Lower leg skin (tissue), 4 donors: ENCODE measurements around the gene SNX33. TPM values are rescaled to one million over a fixed set of nuclear protein-coding genes. Genes with fewer than 3 reads are reported as not detected.
"Not testable (repeated sequence)": the region's sequence is repeated elsewhere in the genome, so short reads cannot be mapped to it uniquely, and the experiment has no call there.

Experiments used
- DNase-seq, 2 donors: peaks; one replicate each; pipeline ENCODE4 v3.0.0-alpha.2; 2019; ENCODE audit warnings: low spot score in 2 of 2
- H3K4me3 ChIP-seq: fragments of 200-600 bp; sonication (generic); 2 replicates; pipeline ENCODE4 v1.5.1; 2017; ENCODE audit warnings: mild to moderate bottlenecking, low read depth; ENCODE audit not compliant: poor library complexity, severe bottlenecking
- CTCF ChIP-seq, 3 donors: fragments of 450-650 bp; IDR thresholded peaks; one replicate each; pipeline ENCODE4 v1.5.1; 2016; ENCODE audit warnings: antibody characterized with exemption in 3 of 3, mild to moderate bottlenecking in 3 of 3, moderate library complexity in 2 of 3
- POLR2A ChIP-seq, 2 donors: fragments of 450-650 bp; IDR thresholded peaks; one replicate each; pipeline ENCODE4 v1.6.1; 2016 to 2017; ENCODE audit warnings: antibody characterized with exemption in 2 of 2, mild to moderate bottlenecking in 1 of 2, moderate library complexity in 1 of 2
- WGBS, 2 donors: methylation state at CpG; one replicate each; pipeline ENCODE4 v1.1.5; 2018; 5-methylcytosine and 5-hydroxymethylcytosine counted together
- intact Hi-C: fragments of 100-400 bp; cut with DNase I; formaldehyde crosslinking; loops from one replicate; pipeline ENCODE4 v1.15.0; 2023; ENCODE audit warnings: low total_unique reads
- total RNA-seq, 4 donors: library from RNA; depleted of rRNA; stranded (reverse); fragments of >200 nt; gene quantifications; one replicate each; pipeline ENCODE4 v1.1.0, GENCODE V29; 2016

SNX33 gene
- total RNA-seq, 4 donors from 2014 or later = 24.8 to 40.5 (median 35.5) TPM

- no peak overlapping the region for H3K4me3 ChIP-seq
- TF ChIP-seq CTCF (IDR thresholded peaks at IDR 0.05) (no peak), POLR2A (IDR thresholded peaks at IDR 0.05) (no peak)
- intact Hi-C loops = no loop called here
- DNase-seq = no peak
- 49 to 51% methylated on average over 6 to 7 of the region's 7 CpGs for WGBS, 2 donors
Observed at GRCh38 chr15:75697523-75697922, 49.8 kb downstream of the SNX33 start.

- DNase-seq, H3K4me3 ChIP-seq, intact Hi-C loops: not testable (repeated sequence)
- 58% methylated on average over 19 to 21 of the region's 21 CpGs for WGBS, 2 donors
Observed at GRCh38 chr15:75697974-75698747, 50.4 kb downstream of the SNX33 start.

GRCh38 chr15:75699517-75699916 lies 51.8 kb downstream of the SNX33 start:
- H3K4me3 ChIP-seq, DNase-seq, intact Hi-C loops: not testable (repeated sequence)
- WGBS, 2 donors = 22 to 26% methylated on average over 7 of the region's 7 CpGs

GRCh38 chr15:75699961-75700874 lies 52.5 kb downstream of the SNX33 start:
- WGBS, 2 donors = 0 to 8% methylated on average over 6 to 9 of the region's 17 CpGs
- intact Hi-C loops, H3K4me3 ChIP-seq: not testable (repeated sequence)
- peak; percentile 72 to 95 for DNase-seq

GRCh38 chr15:75701071-75702003 lies 53.6 kb downstream of the SNX33 start:
- H3K4me3 ChIP-seq, intact Hi-C loops, DNase-seq: not testable (repeated sequence)
- 66% methylated on average over 13 of the region's 13 CpGs for WGBS, 2 donors

GRCh38 chr15:75702436-75702835 lies 54.7 kb downstream of the SNX33 start:
- intact Hi-C loops = no loop called here
- WGBS, 2 donors = 33 to 56% methylated on average over 3 to 5 of the region's 6 CpGs
- TF ChIP-seq POLR2A (IDR thresholded peaks at IDR 0.05) = no peak
- TF ChIP-seq CTCF (IDR thresholded peaks at IDR 0.05) = no peak
- H3K4me3 ChIP-seq = no peak overlapping the region
- DNase-seq = no peak

GRCh38 chr15:75703440-75704262 lies 55.9 kb downstream of the SNX33 start:
- H3K4me3 ChIP-seq, DNase-seq, intact Hi-C loops: not testable (repeated sequence)
- 32% methylated on average over 4 of the region's 18 CpGs; no CpG with 5 or more reads in 1 of the 2 donors for WGBS, 2 donors
